ENCODE data around the gene ELMO1.

Gene ELMO1

DNA sequence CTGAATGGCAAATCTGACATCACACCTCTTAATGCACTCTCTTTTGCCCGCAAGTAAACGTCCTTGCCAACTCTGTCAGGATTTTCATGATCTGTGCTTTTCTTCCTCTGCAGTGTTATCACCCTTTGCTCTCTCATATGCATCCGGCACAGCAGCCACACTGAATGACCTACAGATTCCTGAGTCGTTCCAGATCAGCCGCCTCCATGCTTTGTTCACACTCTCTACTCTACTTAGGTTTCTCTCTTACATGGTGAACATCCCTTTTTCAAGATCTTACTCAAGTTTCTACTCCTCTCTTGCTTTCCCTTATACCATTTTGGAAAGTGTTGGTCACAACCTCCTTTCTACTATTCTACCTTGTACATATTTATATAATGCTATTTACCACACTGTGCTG is 596.6 kb downstream of the ELMO1 start:
- DNase-seq = no peak

DNA sequence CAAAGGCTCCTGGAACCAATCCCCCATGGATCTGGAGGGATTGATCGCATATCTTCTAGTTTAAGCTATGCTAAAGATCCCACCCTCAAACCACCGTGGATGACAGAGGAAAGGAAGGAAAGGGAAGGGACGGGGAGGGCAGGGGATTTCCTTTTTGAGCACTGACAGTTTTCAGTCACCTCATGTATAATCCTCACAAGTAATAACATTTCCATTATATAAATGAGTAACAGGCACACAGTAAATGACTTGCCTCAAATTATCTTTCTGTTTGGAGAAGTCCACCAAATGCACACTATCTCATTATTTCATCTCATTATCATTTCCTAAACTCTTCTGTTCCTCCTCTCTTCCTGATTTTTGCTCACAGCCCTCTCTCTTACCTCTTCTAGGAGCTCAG is 597.3 kb downstream of the ELMO1 start:
- no peak for DNase-seq

DNA sequence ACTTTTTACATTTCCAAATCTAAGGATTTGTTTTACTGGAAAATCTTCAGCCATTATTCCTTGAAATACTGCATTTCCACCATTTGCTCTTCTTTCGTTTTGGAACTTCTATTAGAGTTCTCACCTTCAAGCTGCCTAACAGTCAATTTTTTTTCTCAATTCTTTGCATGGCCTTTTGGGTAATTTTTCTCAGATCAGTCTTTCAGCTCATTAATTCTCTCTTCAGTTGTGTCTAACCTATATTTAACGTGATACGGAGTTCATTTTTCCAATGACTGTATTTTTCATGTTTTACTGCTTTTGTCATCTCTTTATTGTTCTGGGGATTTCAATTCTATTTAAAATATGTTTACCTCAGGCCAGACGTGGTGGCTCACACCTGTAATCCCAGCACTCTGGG is 600.7 kb downstream of the ELMO1 start:
- no peak for DNase-seq

DNA sequence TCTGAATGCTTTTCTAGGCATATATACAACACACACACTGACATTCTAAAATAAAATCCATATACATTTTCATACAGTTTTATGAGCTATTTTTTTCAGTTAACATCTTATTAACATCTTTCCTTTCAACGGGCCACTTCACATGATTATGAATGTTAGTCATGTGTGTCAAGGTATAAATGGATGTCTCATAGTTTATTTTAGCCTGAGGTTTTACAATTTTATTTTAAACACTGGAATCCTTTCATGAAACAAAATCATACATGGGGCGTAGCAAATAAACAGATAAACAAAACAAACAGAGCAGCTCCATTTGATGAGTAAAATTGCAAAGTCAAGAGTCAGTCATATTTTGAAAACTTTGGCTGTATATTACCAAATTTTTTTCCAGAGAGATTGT is 604.3 kb downstream of the ELMO1 start:
- no peak for DNase-seq

DNA sequence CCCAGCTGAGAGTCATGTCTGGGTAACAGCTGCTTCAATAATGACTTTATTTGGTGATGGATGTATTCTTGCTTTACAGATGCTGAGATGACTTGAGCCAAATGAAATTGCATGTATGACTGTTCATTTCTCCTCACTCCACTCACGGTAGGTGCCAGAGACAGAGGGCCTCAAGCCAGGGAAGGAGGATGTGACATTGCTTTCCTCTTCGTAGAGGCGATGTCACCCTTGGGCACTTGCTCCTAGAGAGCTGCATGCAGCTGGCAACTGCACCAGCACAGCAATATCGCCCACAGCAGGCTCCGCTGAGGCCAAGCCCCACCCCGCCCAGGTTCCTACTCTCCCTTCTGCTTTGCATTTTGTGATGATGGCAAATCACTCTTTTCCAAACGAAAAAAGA is 607.8 kb downstream of the ELMO1 start:
- no peak for DNase-seq

DNA sequence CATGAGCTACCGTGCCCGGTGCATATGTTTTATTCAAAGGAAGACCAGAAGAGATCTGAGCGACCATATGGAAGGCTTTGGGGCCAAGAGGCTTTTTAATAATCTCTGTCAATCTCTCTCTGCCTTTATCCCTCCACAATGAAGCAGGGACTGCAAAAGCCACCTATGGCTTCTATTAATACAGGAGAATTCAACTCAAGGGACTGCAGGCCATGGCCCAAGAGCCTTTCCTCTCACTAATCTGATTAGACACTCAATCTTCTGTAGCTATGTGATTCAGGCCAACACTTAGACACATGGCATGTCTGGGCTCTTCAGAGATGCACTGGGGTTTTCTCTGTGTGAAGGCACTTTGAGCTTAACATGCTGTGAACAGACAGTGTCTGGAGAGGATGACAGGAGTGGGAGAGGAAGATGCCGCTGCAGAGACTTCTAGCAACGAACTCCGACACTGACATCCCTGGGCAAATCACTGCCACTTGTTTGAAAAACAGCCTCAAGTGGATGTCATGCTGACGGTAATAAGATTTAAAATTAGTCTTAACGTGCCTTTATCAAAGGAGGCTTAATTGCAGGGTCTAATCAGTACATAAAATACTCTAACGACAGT is 609.9 kb downstream of the ELMO1 start:
- DNase-seq = no peak

DNA sequence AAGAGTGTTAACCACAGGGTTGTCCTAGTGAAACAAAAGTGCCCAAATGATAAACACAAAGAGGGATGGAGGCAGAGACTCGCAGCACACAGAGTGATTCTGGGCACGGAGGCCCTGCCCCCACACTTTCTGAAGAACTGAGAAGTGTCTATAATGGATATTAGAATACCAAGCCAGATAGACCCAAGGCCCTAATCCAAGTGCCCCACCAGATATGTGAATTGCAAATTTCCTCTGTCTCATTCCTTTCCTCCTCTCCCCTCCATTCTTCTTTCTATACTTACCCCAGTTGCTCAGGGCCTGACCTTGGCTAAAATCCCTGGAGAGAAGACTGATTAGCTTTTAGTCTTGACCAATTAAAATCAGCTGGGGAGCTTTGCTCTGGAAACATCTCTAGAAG is 617.6 kb downstream of the ELMO1 start:
- DNase-seq = no peak

DNA sequence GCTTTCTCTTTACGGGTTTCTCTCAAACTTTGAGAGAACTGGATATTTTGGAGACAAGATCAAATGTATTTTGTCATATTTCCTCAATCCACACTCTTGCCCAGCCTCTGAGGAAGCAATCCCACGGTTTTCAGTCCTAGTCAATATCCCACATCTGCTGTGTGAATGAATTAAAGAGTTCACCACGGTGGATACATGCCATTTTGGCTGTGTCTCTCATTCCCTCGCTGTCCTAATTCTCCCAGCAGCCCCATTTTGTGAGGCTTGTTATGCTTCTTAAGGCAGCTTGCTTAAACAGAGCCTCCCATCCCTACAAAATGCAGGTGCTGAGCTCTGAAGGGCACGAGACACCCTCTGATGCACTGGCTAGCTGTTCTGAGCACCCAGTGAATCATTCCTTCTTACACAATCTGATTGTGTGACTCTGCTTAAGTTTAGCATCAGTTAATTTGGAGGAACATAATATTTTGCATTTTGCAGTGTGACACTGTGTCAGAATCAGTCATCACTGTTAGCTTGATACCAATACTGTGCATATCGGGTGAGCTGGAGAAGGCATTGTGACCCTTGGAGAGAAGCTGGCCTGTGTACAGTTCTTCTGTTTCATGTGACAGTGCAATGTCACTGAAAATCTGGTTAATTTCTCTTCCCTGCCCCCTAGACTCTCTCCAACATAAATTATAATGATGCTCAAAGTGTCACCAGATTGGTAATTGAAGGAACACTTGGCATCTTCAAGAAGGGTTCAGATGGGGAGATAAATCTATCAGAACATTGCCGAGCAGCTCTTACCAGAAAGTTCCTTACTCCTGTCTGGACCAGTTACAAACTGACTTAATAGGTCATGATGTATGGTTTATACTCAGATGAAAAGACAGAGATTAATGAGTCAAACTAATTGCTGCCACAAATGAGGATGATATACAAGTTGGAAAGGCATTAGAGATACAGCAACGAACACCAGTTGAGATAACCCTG is 620.6 kb downstream of the ELMO1 start:
- DNase-seq = no peak

DNA sequence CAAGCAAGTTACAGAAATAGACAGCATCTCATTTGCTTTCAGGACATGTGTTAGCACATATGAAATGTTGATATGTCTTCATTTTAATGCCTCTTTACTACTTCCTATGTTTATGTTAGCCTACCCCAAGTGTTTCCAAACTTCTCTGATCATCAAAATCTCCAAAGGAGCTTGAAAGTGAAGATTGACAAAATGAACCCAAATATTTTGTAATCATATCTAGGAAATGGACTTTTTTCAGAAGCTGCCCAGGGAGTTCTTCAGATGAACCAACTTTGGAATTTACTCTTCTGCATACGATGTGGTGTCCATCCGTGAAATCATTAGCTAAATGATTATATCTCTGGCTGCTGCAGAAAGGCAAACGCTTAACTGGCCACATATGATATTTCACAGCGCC is 623.2 kb downstream of the ELMO1 start:
- DNase-seq = no peak

DNA sequence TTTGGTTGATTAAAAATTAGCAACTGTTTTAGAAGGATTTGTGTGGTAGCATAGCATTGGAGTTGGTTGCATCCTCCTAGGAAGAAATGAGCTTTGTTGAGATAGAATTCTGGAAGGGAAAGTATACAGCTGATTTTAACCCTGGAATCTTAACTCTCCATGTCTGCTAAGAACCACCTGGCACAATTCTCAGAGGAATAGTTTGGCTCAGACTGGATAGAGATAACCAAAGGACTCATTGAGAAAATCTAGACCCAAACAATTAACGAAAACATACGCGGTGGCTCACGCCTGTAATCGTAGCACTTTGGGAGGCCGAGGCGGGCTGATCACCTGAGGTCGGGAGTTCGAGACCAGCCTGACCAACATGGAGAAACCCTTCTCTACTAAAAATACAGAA is 625.3 kb downstream of the ELMO1 start:
- DNase-seq = no peak

DNA sequence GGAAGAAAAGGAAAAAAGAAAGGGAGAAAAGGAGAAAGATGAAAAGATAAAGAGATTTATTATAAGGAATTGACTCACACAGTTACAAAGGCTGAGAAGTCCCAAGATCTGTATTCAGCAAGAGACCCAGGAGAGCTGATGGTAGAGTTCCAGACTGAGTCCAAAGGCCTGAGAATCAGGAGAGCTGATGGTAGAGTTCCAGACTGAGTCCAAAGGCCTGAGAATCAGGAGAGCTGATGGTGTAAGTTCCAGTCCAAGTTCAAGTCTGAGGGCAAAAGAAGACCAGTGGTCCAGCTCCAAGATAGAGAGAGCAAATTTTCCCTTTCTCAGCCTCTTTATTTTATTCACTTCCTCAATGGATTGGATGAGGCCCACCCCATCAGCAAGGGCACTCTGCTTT is 627.0 kb downstream of the ELMO1 start:
- DNase-seq = no peak

DNA sequence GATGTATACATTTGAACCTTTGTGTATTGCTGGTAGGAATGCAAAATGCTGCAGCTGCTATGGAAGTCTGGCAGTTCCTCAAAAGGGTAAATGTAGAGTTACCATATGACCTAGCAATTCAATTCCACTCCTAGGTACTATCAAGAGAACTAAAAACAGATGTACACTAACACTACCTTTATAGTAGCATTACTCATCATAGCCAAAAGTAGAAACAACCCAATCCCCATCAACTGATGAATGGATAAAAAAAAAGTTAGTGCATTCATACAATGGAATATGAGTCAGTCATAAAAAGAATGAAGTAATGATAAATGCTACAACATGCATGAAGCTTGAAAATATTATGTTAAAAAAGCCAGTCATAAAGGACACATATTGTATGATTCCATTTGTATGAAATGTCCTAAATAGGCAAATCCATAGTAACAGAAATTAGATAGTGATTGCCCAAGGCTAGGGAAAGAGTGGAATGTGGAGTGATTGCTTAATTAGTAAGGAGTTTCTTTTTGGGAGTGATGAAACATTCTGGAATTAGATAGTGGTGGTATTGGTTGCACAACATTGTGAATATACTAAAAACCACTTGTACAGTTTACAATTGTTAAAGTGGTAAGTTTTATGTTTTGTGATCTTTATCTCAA is 628.0 kb downstream of the ELMO1 start:
- no peak for DNase-seq

DNA sequence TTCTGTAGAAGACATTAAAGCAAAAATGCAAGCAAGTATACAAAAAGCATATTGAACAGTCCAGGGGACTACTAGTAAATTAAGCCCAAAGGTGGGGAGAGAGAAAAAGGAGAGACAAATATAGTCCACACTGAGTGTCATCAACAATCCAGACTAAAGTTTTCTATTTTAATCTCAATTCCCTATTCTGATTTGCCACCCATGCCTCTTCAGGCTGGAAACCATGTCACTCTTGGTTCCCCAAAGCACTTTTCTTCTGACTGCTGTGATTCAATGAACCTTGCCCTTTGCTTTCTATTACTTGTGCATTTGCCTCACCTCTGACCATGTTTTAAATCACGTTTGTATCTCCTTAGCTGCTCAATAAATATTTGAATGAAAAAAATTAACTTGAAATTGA is 629.0 kb downstream of the ELMO1 start:
- no peak for DNase-seq

DNA sequence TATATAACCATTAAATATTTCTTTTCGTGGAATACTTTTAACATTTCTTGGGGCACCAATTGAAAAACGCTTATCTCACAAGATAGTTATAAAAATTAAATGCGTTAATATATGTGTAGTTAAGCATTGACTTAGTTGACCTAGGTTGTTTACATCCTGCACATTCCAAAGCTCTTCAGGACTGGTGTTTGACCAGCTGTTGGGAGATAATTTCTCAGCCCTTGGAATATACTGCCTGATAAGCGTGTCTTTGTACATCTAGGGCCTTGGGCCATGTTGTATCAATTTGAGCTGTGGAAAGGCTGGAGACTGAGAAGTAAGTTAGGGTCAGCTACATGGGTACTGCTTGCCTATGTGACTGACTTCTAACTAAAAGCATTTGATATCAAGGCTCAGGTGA is 634.4 kb downstream of the ELMO1 start:
- DNase-seq = no peak

DNA sequence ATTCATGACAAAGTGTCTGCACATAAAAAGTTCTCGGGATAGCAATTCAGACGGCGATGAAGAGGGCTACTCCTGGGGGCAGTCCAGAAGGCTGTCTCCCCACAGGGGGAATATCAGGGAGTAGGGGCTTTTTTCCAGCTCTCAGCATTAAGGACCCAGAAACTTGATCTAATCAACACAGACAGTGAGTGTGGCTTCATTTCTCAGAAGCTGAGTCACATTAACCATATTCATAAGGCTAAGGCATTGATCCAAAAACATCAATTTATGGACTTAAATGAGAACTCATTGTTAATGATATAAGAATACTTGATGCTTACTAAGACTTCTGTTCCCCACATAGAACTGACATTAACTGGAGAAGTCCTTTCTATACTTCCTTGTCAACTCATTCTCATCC is 636.9 kb downstream of the ELMO1 start:
- no peak for DNase-seq

DNA sequence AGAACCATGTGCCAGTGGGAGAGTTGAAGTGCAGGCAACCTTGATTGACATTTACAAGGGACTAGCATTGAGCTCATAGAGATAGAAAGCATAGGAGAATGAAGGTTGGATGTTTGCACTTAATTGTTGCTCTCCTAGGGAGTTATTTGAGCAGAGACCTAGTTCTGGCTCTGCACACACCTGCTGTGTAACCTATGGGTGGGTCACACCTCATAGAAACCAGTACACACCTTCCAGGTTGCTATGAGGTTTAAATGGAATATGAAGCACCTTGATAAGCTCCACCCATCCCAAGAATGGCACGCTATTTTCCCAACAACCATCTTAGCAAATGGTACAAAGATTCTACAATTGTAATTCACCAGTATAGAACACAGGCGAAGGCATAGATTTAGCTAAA is 638.2 kb downstream of the ELMO1 start:
- DNase-seq = no peak

DNA sequence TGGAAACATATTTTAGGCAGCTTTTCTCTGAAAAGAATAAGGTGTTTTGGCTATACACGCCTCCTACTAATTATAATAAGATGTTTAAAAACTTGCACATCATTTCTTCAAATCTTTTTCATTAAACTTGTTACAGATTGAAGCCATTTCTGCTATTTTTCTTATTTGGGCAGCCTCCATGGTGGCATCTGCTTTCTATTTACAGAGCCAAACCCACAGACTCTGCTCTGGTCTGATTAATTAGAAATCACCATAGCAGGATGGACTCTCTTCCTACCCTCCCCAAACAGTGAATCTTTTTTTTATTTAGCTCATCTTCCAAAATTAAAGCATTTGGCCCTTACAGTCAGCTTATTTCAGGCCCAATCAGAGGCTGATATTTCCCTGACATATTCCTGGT is 638.6 kb downstream of the ELMO1 start:
- no peak for DNase-seq

DNA sequence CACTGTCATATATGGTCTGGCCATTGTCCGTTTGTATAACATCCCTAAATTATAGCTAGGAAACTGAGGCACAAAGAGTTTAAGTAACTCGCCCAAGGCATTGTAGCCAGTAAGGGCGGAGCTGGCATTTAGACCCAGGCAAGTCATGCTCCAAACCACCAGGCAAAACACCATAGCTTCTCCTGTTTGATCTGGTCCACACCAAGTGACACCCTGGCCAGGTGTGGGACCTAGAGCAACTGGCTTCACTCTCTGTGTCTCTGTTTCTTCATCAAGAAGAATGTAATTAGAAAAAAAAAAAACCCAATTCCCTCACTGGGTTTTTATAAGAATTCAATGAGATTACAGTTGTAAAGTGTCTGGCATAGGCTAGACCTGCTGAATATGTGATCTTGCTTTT is 639.2 kb downstream of the ELMO1 start:
- no peak for DNase-seq

DNA sequence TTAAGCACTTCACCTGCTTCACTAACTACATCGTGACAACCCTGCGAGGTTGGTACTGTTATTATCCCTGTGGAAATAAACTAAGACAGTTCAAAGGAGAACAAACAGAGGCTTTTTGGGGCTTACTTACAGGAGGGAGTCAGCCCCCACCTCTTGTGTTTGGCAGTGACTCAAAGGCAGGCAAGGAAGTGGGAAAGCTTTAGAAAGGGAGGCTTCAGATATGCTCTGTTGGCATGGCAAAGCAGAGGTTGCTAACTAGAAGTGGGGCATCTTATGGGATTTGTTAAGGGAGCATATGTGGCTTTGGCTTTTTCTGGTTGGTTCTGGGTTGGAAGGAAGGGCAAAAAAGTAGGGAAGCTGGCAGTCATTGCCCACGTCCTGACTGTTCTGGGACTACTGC is 639.6 kb downstream of the ELMO1 start:
- no peak for DNase-seq

DNA sequence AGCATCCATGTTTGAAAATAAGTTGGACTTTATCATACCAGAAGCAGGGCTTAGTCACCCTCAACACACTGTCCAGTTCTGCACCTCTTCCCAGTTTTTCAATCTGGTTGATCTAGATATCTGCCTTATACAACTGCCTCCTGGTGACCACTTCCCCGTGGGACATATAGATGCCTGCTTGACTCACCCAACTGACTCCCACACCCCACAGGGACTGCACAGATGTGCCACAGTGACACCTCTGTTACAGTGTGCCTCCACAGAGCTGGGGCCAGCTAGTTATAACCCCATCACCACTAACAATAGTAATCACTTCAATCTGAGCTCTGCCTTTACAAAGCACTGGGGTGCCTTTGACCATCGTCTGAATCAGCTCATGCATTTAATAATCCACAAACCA is 641.8 kb downstream of the ELMO1 start:
- DNase-seq = no peak
